HL-60 (cell line): ENCODE measurements around the gene TMEFF1.

Experiments
- DNase-seq, 2 experiments: peaks; one replicate each; pipeline ENCODE4 v3.0.0-alpha.2; 2010 to 2020; ENCODE audit warnings: low read depth in 1 of 2, low spot score in 1 of 2
- H3K27ac ChIP-seq: fragments of 250-450 bp; sonication (Bioruptor Pico); replicated peaks from 2 replicates; pipeline ENCODE4 v1.5.1; 2020; ENCODE audit warnings: mild to moderate bottlenecking, moderate library complexity
- H3K27me3 ChIP-seq: fragments of 250-450 bp; sonication (Bioruptor Pico); 2 replicates; pipeline ENCODE4 v1.5.1; 2021; ENCODE audit warnings: mild to moderate bottlenecking, moderate library complexity; ENCODE audit not compliant: insufficient read depth, poor library complexity, severe bottlenecking
- H3K4me3 ChIP-seq: replicated peaks from 2 replicates; pipeline ENCODE4 v1.5.1; 2011; ENCODE audit warnings: mild to moderate bottlenecking, control low read depth, low read length; ENCODE audit not compliant: insufficient read depth
- GABPA ChIP-seq: IDR thresholded peaks from 2 replicates; pipeline ENCODE4 v1.6.1; 2012; ENCODE audit warnings: low read depth
- POLR2AphosphoS5 ChIP-seq: IDR thresholded peaks from 2 replicates; pipeline ENCODE4 v1.6.1; 2012; ENCODE audit warnings: low read depth
- SPI1 ChIP-seq: IDR thresholded peaks from 2 replicates; pipeline ENCODE4 v1.6.1; 2012; ENCODE audit warnings: low read depth, mild to moderate bottlenecking, borderline replicate concordance
- TF ChIP-seq, protein P1 (sequence below): IDR thresholded peaks from one replicate; pipeline ENCODE4 v1.5.1; 2011; ENCODE audit warnings: low read length, control low read depth, inconsistent platforms; ENCODE audit not compliant: insufficient read depth
- TF ChIP-seq, protein P2 (sequence below): IDR thresholded peaks from 2 replicates; pipeline ENCODE4 v1.6.1; 2012; ENCODE audit warnings: low read depth; ENCODE audit not compliant: insufficient replicate concordance

Gene TMEFF1

DNA sequence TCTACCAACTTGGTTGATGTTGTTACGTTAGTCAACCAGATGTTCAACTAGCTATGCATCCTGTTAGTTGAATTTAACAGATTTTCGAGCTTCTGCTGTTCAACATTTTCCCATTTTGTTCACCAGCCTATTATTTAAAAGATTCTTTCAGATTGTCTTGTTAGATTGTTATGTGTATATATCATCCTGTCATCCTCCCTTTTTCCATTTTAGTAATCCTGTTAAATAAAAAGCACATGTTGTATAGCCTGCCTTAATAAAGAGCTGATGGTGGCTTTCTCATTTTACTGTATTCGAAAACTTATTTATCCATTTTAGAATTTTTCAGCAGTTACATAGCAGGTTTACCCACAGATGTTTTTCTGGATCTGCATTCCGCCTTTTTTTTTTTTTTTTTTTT is 4.3 kb downstream of the TMEFF1 start:
- no peak overlapping the region for H3K4me3 ChIP-seq
- peaks cover 17% of the 10 kb centered on the region for H3K27me3 ChIP-seq
- DNase-seq: no peak
- H3K27ac ChIP-seq: no peak overlapping the region
- TF ChIP-seq, protein P1, sequence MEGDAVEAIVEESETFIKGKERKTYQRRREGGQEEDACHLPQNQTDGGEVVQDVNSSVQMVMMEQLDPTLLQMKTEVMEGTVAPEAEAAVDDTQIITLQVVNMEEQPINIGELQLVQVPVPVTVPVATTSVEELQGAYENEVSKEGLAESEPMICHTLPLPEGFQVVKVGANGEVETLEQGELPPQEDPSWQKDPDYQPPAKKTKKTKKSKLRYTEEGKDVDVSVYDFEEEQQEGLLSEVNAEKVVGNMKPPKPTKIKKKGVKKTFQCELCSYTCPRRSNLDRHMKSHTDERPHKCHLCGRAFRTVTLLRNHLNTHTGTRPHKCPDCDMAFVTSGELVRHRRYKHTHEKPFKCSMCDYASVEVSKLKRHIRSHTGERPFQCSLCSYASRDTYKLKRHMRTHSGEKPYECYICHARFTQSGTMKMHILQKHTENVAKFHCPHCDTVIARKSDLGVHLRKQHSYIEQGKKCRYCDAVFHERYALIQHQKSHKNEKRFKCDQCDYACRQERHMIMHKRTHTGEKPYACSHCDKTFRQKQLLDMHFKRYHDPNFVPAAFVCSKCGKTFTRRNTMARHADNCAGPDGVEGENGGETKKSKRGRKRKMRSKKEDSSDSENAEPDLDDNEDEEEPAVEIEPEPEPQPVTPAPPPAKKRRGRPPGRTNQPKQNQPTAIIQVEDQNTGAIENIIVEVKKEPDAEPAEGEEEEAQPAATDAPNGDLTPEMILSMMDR: no peak
- no peak for TF ChIP-seq SPI1
- TF ChIP-seq, protein P2, sequence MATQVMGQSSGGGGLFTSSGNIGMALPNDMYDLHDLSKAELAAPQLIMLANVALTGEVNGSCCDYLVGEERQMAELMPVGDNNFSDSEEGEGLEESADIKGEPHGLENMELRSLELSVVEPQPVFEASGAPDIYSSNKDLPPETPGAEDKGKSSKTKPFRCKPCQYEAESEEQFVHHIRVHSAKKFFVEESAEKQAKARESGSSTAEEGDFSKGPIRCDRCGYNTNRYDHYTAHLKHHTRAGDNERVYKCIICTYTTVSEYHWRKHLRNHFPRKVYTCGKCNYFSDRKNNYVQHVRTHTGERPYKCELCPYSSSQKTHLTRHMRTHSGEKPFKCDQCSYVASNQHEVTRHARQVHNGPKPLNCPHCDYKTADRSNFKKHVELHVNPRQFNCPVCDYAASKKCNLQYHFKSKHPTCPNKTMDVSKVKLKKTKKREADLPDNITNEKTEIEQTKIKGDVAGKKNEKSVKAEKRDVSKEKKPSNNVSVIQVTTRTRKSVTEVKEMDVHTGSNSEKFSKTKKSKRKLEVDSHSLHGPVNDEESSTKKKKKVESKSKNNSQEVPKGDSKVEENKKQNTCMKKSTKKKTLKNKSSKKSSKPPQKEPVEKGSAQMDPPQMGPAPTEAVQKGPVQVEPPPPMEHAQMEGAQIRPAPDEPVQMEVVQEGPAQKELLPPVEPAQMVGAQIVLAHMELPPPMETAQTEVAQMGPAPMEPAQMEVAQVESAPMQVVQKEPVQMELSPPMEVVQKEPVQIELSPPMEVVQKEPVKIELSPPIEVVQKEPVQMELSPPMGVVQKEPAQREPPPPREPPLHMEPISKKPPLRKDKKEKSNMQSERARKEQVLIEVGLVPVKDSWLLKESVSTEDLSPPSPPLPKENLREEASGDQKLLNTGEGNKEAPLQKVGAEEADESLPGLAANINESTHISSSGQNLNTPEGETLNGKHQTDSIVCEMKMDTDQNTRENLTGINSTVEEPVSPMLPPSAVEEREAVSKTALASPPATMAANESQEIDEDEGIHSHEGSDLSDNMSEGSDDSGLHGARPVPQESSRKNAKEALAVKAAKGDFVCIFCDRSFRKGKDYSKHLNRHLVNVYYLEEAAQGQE: no peak
- no peak for TF ChIP-seq GABPA
- TF ChIP-seq POLR2AphosphoS5: no peak

DNA sequence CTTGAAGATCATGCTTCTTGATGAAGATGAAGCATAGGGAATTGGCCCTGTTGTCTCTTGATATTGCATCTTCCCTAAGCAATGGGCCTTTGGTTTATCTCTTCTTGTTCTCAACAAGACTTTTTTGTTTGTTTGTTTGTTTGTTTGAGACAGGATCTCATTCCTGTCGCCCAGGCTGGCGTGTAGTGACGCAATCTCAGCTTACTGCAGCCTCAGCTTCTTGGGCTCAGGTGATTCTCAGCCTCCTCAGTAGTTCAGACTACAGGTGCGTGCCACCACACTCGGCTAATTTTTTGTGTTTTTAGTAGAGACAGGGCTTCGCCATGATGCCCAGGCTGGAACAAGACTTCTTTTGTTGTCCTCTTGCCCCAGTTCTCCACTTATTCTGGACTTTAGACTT is 5.2 kb downstream of the TMEFF1 start:
- TF ChIP-seq GABPA: no peak
- TF ChIP-seq, protein P1: no peak
- TF ChIP-seq POLR2AphosphoS5: no peak
- TF ChIP-seq SPI1: no peak
- H3K4me3 ChIP-seq: no peak overlapping the region
- no peak for DNase-seq
- peaks cover 12% of the 10 kb centered on the region for H3K27me3 ChIP-seq
- no peak overlapping the region for H3K27ac ChIP-seq

DNA sequence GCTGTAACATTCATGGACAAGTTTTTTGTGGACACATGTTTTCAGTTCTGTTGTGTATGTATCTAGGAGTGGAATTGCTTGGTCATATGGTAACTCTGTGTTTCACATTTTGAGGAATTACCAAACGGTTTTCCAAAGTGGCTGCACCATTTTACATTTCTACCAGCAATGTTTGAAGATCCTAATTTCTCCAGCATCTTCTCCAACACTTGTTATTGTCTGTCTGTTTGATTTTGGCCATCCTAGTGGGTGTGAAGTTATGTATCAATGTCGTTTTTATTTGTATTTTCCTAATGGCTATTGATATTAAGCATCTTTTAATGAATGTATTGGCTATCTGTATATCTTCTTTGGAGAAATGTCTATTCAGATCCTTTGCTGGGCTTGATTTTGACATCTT is 6.9 kb downstream of the TMEFF1 start:
- no peak for DNase-seq
- TF ChIP-seq, protein P1: no peak
- TF ChIP-seq GABPA (no peak), SPI1 (no peak), POLR2AphosphoS5 (no peak)
- TF ChIP-seq, protein P2: no peak
- Histone ChIP-seq H3K4me3 (no peak overlapping the region), H3K27me3 (peaks cover under 1% of the 10 kb centered on the region), H3K27ac (no peak overlapping the region)

DNA sequence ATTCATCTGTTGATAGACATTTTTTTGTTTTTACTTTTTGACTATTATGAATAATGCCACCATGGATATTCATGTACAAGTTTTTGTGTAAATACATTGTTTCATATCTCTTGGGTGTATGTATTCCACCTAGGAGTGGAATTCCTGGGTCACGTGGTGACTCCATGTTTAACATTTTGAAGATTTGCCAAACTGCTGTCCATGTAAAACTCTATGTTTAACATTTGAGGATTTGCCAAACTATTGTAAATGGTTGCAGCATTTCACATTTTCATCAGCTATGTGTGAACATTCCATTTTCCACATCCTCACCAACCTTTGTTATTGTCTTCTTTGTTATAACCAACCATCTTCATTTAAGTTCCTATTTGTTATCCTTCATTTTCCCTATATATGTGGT is 12.2 kb downstream of the TMEFF1 start:
- Histone ChIP-seq H3K27me3 (no peaks in the 10 kb centered on the region), H3K4me3 (no peak overlapping the region), H3K27ac (no peak overlapping the region)
- no peak for DNase-seq
- TF ChIP-seq, protein P1: no peak
- TF ChIP-seq GABPA (no peak), SPI1 (no peak), POLR2AphosphoS5 (no peak)
- TF ChIP-seq, protein P2: no peak
